GM10266 (cell line): ENCODE measurements around the gene TMEM18.
"Not testable (repeated sequence)": the region's sequence is repeated elsewhere in the genome, so short reads cannot be mapped to it uniquely, and the experiment has no call there.

Source experiments
- DNase-seq: peaks from one replicate; pipeline ENCODE4 v3.0.0; 2012; ENCODE audit errors: extremely low spot score
- CTCF ChIP-seq: IDR thresholded peaks from 2 replicates; pipeline ENCODE4 v1.5.1; 2012; ENCODE audit warnings: mild to moderate bottlenecking, low read depth; ENCODE audit not compliant: control insufficient read depth, insufficient read depth; ENCODE audit errors: missing control alignments

TMEM18 gene

GRCh38 chr2:708667-709066, 31.5 kb upstream of the TMEM18 start:
- no peak for TF ChIP-seq CTCF
- DNase-seq: no peak

- DNase-seq: no peak
- TF ChIP-seq CTCF: no peak
Measured at GRCh38 chr2:705971-706511, 28.8 kb upstream of the TMEM18 start.

GRCh38 chr2:702765-703164, 25.6 kb upstream of the TMEM18 start:
- not testable (repeated sequence) for DNase-seq

GRCh38 chr2:696999-697627, 19.9 kb upstream of the TMEM18 start:
- no peak for DNase-seq
- no peak for TF ChIP-seq CTCF

DNA sequence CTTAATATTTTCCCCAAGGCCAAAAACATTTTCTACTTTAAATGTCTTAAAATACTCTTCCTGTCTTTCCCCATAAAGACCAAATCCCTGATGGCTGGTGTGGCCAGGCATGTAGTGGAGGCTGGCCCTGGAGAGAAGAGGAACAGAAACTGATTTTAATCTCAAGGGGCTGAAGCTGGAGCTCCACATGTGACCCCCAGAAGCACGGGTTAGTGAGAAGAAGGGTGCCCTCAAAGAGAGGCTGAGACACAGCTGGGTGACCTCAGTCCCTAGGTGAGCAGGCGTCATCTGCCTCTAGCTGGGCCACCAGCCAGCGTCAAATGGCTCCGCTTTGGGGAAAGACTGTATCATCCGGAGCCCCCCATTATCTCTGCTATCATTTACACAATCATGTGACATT, 19.3 kb upstream of the TMEM18 start:
- DNase-seq: peak; percentile 42
- no peak for TF ChIP-seq CTCF

GRCh38 chr2:694906-695510, 17.8 kb upstream of the TMEM18 start:
- no peak for TF ChIP-seq CTCF
- no peak for DNase-seq

DNA sequence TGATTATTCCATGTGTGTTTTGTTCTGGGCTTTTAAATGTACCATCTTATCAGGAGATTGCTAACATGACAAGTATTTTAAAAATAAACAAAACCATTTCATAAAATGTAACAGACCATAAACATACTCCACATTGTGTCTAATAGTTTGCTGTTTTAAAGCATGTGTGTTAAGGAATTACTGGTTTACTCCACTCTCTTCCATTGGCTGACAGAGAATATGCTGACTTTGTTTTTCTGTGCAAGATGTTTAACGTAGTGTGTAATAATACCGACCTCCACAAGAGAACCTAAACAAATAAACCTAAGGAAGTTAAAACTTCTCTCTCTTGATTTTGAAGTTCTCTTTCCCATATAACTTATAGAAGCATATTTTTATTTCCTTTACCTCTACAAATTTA, 17.0 kb upstream of the TMEM18 start:
- no peak for DNase-seq
- TF ChIP-seq CTCF: no peak

GRCh38 chr2:693606-694005, 16.4 kb upstream of the TMEM18 start:
- no peak for DNase-seq
- TF ChIP-seq CTCF: no peak
